VCaP (cell line): Measurements from ENCODE around the gene PLCD1.

Experiments
- H3K27ac ChIP-seq: fragments of 450-650 bp; 2 replicates; pipeline ENCODE4 v1.5.1; 2017
- CTCF ChIP-seq: fragments of 450-650 bp; conservative IDR thresholded peaks from 2 replicates; pipeline ENCODE4 v1.5.1; 2017; ENCODE audit warnings: mild to moderate bottlenecking, moderate library complexity

Gene PLCD1

GRCh38 chr3:38000242-38000916, 29.1 kb downstream of the PLCD1 start:
- no peak for TF ChIP-seq CTCF
- peak overlapping the region; percentile 69; the same call in 1 of the 2 replicates for H3K27ac ChIP-seq

- TF ChIP-seq CTCF = no peak
- peak overlapping the region; percentile 69; the same call in 1 of the 2 replicates for H3K27ac ChIP-seq
Measured at GRCh38 chr3:37999836-38000235, 29.6 kb downstream of the PLCD1 start.

GRCh38 chr3:37997791-37998370, 31.6 kb downstream of the PLCD1 start:
- TF ChIP-seq CTCF = no peak
- H3K27ac ChIP-seq = peak overlapping the region; percentile 54; the same call in 1 of the 2 replicates

DNA sequence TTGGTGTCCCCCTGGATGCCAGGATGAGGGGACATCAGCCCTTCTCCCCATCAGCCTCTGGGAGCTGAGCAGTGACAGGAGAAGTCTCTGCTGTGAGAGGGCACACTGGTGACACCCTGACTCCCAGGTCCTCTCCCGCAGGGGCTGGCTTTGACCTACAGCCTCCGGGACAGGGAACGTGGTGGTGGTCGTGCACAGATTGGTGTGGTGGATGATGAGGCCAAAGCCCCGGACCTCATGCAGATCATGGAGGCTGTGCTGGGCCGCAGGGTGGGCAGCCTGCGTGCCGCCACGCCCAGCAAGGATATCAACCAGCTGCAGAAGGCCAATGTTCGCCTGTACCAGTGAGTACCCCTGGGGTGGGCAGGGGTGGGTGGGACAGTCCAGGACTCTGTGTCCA, 32.1 kb downstream of the PLCD1 start:
- peak overlapping the region; percentile 8; the same call in 1 of the 2 replicates for H3K27ac ChIP-seq
- no peak for TF ChIP-seq CTCF

GRCh38 chr3:37996785-37997301, 32.6 kb downstream of the PLCD1 start:
- TF ChIP-seq CTCF = peak; percentile 90
- peak overlapping the region; percentile 8; the same call in 1 of the 2 replicates for H3K27ac ChIP-seq

- 0 out of 2 replicates have a peak overlapping the region, but pooled peaks have one; percentile 9 for H3K27ac ChIP-seq
- no peak for TF ChIP-seq CTCF
Measured at GRCh38 chr3:37995652-37996641, 33.5 kb downstream of the PLCD1 start.

DNA sequence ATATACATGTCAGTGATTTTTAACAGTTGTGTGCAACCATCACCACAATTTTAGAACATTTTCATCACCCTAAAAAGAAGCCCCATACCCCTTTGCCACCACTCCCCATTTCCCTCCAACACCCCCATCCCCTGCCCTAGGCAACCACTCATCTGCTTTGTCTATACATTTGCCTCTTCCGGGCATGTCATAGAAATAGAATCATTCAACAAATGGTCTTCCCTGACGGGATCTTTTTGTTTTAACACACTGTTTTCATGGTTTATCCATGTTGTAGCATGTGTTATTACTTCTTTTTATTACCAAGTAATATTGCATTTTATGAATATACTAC, 34.8 kb downstream of the PLCD1 start:
- peak overlapping the region; percentile 87 for H3K27ac ChIP-seq
- TF ChIP-seq CTCF = no peak
